HG02970 (cell line): Measurements from ENCODE around the gene KIF3A.
A peak's percentile ranks its signal among the peaks of the same experiment; 100 is the strongest.

Source experiments
- ATAC-seq: cut with Tn5 transposase; IDR thresholded peaks from one replicate; pipeline ENCODE4 v1.9.1; 2021; ENCODE audit warnings: mild to moderate bottlenecking, moderate library complexity, moderate number of reproducible peaks; ENCODE audit not compliant: unreplicated experiment, low FRiP score

Gene KIF3A

GRCh38 chr5:132754947-132755346 lies 17.6 kb upstream of the KIF3A start:
- ATAC-seq: no peak

DNA sequence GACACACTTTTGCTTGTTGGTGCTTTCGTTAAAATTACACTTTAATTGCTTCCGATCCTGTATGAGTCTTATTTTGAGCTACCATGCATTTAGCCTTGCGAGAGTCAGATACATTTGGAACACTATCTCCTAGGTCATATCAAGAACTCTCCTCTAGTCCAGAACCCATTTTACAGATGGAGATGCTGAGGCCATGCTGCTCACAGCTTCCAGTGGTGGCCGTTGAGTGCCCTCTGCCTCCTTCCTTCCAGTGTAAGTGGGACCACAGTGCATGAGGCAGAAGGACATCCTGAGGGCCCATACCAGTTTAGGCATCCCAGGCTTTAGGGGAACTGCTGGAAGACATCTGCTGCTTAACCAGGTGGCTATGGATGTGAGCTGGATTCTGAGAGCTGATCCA lies 16.8 kb upstream of the KIF3A start:
- no peak for ATAC-seq

- no peak for ATAC-seq
These were observed 16.0 kb upstream of the KIF3A start for GRCh38 chr5:132753135-132753987.

DNA sequence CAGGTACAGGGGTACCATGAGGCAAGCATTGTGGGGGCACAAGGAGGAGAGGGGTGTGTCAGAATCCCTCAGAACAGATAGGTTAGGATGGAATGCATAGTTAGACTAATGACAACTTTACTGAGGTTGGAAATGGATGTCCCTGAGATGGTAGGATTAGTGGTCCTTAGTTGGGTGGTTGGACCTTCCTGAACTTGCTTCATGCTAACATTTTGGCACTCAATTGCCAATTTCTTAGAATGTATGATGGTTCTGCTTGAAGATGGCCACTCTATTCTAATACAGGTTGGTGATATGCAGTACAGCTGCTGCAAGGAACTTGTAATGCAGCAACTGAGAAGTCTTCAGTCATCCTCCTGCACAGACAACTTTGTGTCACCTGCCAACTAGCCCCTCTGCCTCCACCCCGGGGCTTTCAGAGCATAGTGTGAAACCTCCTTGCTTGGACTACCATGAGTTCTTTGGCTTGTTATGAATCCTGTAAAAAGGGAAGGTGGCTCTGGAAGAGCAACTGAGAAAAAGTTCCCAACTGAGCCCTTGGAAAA lies 15.3 kb upstream of the KIF3A start:
- ATAC-seq: no peak

DNA sequence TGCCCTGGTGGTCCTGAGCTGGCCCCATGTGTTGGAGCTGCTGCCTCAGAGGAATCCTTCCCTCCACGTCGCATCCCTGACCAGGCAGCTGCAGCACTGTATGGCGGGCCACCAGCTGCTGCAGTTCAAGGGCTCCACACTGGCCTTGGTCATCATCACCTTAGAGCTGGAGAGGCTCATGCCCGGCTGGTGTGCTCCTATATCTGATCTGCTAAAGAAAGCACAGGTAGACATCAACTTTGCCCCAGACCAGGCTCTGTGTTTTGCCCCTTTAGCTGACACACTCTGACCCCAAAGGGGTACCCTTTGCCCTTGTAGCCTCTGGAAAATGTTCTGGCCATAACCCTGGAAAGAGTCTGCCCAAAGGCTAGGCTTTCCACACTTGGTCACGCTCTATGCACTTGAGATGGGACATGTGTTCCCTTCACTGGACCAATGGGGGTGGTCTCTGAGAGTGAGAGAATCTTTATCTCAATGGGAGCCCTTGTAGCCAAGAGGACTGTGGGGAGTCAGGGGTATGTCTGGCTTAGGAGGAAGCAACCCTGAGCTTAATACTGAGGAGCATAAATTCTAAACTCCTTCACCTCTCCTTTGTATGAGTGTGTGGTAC lies 14.7 kb upstream of the KIF3A start:
- ATAC-seq: no peak

DNA sequence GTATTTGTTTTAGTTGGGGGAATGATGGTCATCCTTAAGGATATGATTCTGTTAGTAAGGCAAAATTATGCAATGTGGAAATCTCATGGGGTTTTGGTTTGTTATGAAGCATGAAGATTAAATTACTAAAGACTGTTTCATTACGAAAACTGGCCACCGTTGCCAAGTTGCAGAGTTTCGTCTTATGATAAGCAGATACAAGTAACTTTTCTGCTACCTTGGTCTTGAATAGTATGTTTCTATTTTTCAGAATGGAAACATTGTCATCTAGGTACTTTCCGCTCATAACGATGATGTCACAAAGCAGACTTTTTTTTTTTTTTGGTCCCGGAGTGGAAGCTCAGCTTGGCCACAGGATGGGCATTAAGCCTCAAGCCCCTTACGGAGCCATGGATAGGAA lies 14.1 kb upstream of the KIF3A start:
- ATAC-seq: peak; percentile 55

DNA sequence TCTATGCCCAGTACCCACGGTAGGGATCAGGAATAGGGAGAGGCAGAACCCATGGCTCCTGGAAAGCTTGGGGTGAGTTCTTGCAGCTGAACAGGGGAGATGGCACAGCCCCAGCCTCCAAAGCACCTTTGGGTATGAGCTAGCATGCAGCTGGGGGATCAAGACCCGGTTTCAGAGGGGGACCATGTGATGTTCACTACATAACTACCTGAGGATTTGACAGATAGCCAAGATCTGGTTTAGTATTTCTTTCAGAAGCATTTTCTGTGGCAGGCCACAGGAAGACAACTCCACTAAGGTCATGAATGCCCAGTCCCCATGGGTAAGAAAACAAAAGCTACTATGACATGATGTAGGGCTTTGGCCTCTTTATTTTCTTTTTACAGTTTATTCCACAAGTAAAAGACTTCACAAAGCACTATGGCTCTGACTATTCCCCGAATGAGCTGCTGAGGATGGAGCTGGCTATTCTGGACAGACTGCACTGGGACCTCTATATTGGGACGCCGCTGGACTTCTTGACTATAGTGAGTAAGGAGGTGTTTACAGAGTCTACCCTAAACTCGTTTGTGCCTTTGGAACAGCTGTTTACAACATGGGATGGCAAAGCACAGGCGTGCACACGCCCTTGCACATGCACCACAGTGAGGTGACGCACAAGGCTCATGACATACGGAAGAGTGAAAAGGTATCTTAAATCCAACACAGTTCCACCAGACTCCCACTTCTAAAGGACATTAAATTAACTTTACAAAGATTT lies 13.3 kb upstream of the KIF3A start:
- ATAC-seq: no peak

DNA sequence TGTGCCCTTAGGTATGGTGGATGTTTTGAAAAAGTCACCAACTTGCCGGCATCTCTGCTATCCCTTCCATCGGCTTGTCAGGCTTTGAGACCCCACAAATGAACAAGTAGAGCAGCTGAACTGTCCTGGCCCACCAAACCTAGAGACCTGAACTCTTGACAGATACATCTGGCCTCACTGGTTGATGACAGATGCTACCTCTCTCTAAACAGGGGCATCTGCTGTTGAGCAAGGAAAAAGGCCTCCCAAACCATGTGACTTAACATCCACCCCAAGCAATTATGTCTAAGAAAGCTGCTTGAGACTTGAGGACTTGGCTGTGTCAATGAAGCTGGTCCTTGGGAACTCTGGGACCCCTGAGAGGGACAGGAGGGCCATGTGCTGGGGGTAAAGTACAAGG lies 12.2 kb upstream of the KIF3A start:
- no peak for ATAC-seq

DNA sequence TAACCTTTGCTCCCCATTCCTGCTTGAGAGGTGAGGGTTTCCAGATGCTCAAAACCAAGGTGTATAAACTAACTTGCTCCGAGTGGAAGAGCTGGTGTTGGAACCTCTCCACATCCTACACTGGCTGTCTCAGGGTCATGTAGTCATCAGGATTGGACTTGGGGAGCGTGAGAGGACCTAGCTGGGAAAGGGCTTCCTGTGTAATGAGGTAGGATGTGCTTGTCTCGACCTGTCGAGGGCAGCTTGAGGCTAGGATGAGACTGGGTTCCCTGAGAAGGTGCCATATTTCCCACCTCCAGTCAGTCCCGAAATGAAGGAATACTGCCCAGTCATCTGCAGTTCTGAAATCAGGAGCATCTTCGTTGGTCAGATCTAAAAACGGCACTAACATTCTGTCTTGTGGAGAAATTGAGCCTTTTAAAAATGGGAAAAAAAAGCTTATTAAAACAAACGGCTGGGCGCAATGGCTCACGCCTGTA lies 11.2 kb upstream of the KIF3A start:
- no peak for ATAC-seq

GRCh38 chr5:132747616-132748440 lies 10.5 kb upstream of the KIF3A start:
- ATAC-seq: no peak

GRCh38 chr5:132746954-132747615 lies 9.7 kb upstream of the KIF3A start, which contains the start of gene CCNI2:
CCNI2 (plus strand) TSS chr5:132747426; CDS start chr5:132747496, 70 bp downstream.
- no peak for ATAC-seq

DNA sequence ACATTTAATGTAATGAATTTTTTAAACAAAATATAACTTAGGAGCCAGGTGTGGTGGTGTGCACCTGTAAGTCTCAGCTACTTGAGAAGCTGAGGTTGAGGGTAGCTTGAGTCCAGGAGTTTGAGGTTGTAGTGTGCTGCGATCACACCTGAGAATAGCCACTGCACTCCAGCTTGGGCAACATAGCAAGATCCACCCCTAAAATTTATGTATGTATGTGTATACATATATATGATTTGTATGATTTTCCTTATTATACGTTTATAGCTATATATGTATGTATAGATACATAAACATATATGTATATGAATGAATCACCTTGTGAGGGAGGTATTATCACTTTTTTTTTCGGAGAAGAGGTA lies 9.2 kb upstream of the KIF3A start:
- no peak for ATAC-seq

GRCh38 chr5:132744659-132745058 lies 7.3 kb upstream of the KIF3A start:
- ATAC-seq: no peak

GRCh38 chr5:132742626-132743025 lies 5.3 kb upstream of the KIF3A start:
- ATAC-seq: no peak

- ATAC-seq: no peak
These were observed 4.8 kb upstream of the KIF3A start for GRCh38 chr5:132742158-132742557.

DNA sequence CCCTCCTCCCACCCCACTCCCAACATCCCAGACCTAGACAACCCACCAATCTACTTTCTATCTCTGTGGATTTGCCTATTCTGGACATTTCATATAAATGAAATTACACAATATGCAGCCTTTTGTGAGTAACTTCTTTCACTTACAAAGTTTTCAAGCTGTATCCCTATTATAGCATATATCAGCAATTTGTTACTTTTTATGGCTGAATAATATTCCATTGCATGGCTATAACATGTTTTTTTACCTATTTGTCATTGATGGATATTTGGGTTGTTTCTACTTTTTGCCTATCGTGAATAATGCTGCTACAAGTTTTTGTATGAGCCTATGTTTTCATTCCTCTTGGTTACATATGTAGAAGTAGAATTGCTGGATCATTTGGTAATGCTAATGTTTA lies 1.9 kb upstream of the KIF3A start:
- no peak for ATAC-seq

- no peak for ATAC-seq
These were observed 786 bp upstream of the KIF3A start for GRCh38 chr5:132737982-132738681.

DNA sequence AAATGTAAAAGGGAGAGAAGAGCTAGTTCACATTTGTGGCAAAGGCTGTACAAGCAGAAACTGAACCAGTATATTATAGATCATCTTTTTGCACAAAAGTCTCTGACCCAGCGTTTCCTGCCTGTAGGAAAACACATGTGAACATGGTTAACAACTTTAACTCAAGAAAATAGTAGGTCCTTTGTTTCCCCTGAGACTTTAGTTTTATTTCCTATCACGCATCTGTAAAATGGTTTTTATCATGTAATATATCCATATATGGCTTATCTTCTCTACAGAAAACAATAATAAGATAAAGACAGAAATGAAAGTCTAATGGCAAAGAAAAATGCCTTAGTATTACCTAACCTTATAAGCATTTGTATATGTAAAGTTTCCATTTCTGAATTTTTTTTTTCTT lies 2.7 kb downstream of the KIF3A start:
- ATAC-seq: no peak
